Vagina (tissue), 2 donors: ENCODE data around the gene CRADD. TPM values are rescaled to one million over a fixed set of nuclear protein-coding genes. Genes with fewer than 3 reads are reported as not detected.

Source experiments
- DNase-seq, 2 donors: peaks; one replicate each; pipeline ENCODE4 v3.0.0-alpha.2; 2017; ENCODE audit errors: extremely low spot score in 2 of 2
- H3K27ac ChIP-seq: fragments of 200-600 bp; sonication (generic); one replicate; pipeline ENCODE4 v1.5.1; 2019
- H3K27me3 ChIP-seq: fragments of 200-600 bp; sonication (generic); one replicate; pipeline ENCODE4 v1.5.1; 2019
- H3K36me3 ChIP-seq, 2 donors: fragments of 200-600 bp; sonication (generic); one replicate each; pipeline ENCODE4 v1.5.1; 2017 to 2019
- H3K4me1 ChIP-seq: fragments of 200-600 bp; sonication (generic); one replicate; pipeline ENCODE4 v1.5.1; 2019
- H3K4me3 ChIP-seq, 2 donors: fragments of 200-600 bp; sonication (generic); 1 replicate in 1 of 2; 2 replicates in 1 of 2; pipeline ENCODE4 v1.5.1; 2016 to 2019
- H3K9me3 ChIP-seq: fragments of 200-600 bp; sonication (generic); one replicate; pipeline ENCODE4 v1.5.1; 2019
- CTCF ChIP-seq, 3 experiments: fragments of 450-650 bp in 2 of 3; fragments of 200-600 bp in 1 of 3; sonication (generic) in 1 of 3; IDR thresholded peaks; one replicate each; pipeline ENCODE4 v1.5.1; 2017 to 2019; ENCODE audit warnings: antibody characterized with exemption in 3 of 3, mild to moderate bottlenecking in 2 of 3, moderate library complexity in 2 of 3
- POLR2A ChIP-seq, 2 donors: fragments of 450-650 bp; IDR thresholded peaks; one replicate each; pipeline ENCODE4 v1.6.1; 2017; ENCODE audit warnings: antibody characterized with exemption in 2 of 2, mild to moderate bottlenecking in 2 of 2, moderate library complexity in 2 of 2
- POLR2AphosphoS5 ChIP-seq, 2 donors: sonication (generic); formaldehyde crosslinking; IDR thresholded peaks; one replicate each; pipeline ENCODE4 v1.9.0; 2017; ENCODE audit warnings: antibody characterized with exemption in 2 of 2, mild to moderate bottlenecking in 2 of 2, low read depth in 1 of 2; ENCODE audit not compliant: insufficient read depth in 1 of 2
- intact Hi-C: fragments of 100-400 bp; cut with DNase I; formaldehyde crosslinking; loops from one replicate; pipeline ENCODE4 v1.15.1; 2023
- total RNA-seq: library from RNA; depleted of rRNA; stranded (reverse); fragments of >200 nt; gene quantifications from one replicate; pipeline ENCODE4 v1.2.3, GENCODE V29; 2016

Gene CRADD
- total RNA-seq, 1 donor from 2014 or later = 40.8 TPM

- H3K36me3 ChIP-seq = no peaks in the 10 kb centered on the region
- peak overlapping the region; percentile 29 for H3K27ac ChIP-seq
- H3K4me1 ChIP-seq = no peaks in the 10 kb centered on the region
- H3K9me3 ChIP-seq = no peaks in the 10 kb centered on the region
- no peaks in the 10 kb centered on the region for H3K27me3 ChIP-seq
- DNase-seq = no peak
- intact Hi-C loops = no loop called here
- H3K4me3 ChIP-seq = no peak overlapping the region
- TF ChIP-seq CTCF (IDR thresholded peaks at IDR 0.05) (no peak), POLR2A (IDR thresholded peaks at IDR 0.05) (no peak), POLR2AphosphoS5 (IDR thresholded peaks at IDR 0.05; ENCODE audit: insufficient read depth in 1 of 2, low read depth in 1 of 2) (no peak)
These were observed 209.6 kb downstream of the CRADD start for GRCh38 chr12:93886533-93887511.

GRCh38 chr12:93888964-93889363 lies 211.8 kb downstream of the CRADD start:
- H3K36me3 ChIP-seq = no peaks in the 10 kb centered on the region
- peaks cover 8% of the 10 kb centered on the region for H3K4me1 ChIP-seq
- no peaks in the 10 kb centered on the region for H3K27me3 ChIP-seq
- intact Hi-C loops = no loop called here
- no peaks in the 10 kb centered on the region for H3K9me3 ChIP-seq
- H3K27ac ChIP-seq = no peak overlapping the region
- TF ChIP-seq POLR2A (IDR thresholded peaks at IDR 0.05) (no peak), POLR2AphosphoS5 (IDR thresholded peaks at IDR 0.05; ENCODE audit: insufficient read depth in 1 of 2, low read depth in 1 of 2) (no peak), CTCF (IDR thresholded peaks at IDR 0.05) (no peak)
- no peak overlapping the region for H3K4me3 ChIP-seq
- DNase-seq = no peak

GRCh38 chr12:93889516-93890212 lies 212.5 kb downstream of the CRADD start:
- no peaks in the 10 kb centered on the region for H3K36me3 ChIP-seq
- no peaks in the 10 kb centered on the region for H3K9me3 ChIP-seq
- H3K27me3 ChIP-seq = no peaks in the 10 kb centered on the region
- TF ChIP-seq CTCF (IDR thresholded peaks at IDR 0.05) = no peak
- TF ChIP-seq POLR2A (IDR thresholded peaks at IDR 0.05) = no peak
- no peak for TF ChIP-seq POLR2AphosphoS5 (IDR thresholded peaks at IDR 0.05; ENCODE audit: insufficient read depth in 1 of 2, low read depth in 1 of 2)
- intact Hi-C loops = loop anchor here (10.0 kb wide), 1 partner anchor 205 kb away; no protein-coding TSS in a partner anchor
- H3K27ac ChIP-seq = no peak overlapping the region
- no peak for DNase-seq
- H3K4me1 ChIP-seq = peaks cover 14% of the 10 kb centered on the region
- H3K4me3 ChIP-seq = no peak overlapping the region

GRCh38 chr12:93892423-93893268 lies 215.5 kb downstream of the CRADD start:
- Histone ChIP-seq H3K36me3 (no peaks in the 10 kb centered on the region), H3K4me1 (peaks cover 14% of the 10 kb centered on the region), H3K27me3 (no peaks in the 10 kb centered on the region), H3K27ac (no peak overlapping the region), H3K4me3 (no peak overlapping the region), H3K9me3 (no peaks in the 10 kb centered on the region)
- intact Hi-C loops = loop anchor here (10.0 kb wide), 1 partner anchor 202 kb away; no protein-coding TSS in a partner anchor
- peak in 1 of 2 donors; percentile 74 for DNase-seq
- TF ChIP-seq CTCF (IDR thresholded peaks at IDR 0.05) (no peak), POLR2A (IDR thresholded peaks at IDR 0.05) (no peak), POLR2AphosphoS5 (IDR thresholded peaks at IDR 0.05; ENCODE audit: insufficient read depth in 1 of 2, low read depth in 1 of 2) (no peak)
